PC-3 (cell line): ENCODE data around the gene SCIMP.

Experiments used
- EZH2phosphoT487 ChIP-seq: fragments of 300-600 bp; sonication (generic); IDR thresholded peaks from 2 replicates; pipeline ENCODE4 v1.6.1; 2018; ENCODE audit warnings: mild to moderate bottlenecking, antibody characterized with exemption, low read length, borderline replicate concordance
- TF ChIP-seq, protein P1 (sequence below): fragments of 300-600 bp; sonication (generic); conservative IDR thresholded peaks from 2 replicates; pipeline ENCODE4 v1.5.1; 2017; ENCODE audit warnings: antibody characterized with exemption, low read depth, mild to moderate bottlenecking, low read length

DNA sequence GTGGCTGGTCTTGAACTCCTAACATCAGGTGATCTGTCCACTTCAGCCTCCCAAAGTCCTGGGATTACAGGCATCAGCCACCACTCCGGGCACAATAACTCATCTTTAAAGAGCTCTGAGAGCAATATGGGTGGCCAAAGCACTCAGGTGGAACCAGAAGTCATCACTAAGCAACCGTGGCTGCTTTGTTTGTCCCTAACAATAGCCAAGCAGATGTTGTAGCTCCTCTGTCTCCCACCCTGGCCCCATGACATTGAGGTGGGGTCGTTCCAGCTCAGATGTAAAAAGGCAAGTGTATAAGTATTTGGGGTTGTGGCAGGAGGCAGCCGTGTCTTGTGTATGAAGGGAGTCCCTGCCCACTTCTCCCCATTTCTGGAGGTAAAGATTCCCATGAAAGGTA is 3.7 kb upstream of the SCIMP start:
- TF ChIP-seq, protein P1, sequence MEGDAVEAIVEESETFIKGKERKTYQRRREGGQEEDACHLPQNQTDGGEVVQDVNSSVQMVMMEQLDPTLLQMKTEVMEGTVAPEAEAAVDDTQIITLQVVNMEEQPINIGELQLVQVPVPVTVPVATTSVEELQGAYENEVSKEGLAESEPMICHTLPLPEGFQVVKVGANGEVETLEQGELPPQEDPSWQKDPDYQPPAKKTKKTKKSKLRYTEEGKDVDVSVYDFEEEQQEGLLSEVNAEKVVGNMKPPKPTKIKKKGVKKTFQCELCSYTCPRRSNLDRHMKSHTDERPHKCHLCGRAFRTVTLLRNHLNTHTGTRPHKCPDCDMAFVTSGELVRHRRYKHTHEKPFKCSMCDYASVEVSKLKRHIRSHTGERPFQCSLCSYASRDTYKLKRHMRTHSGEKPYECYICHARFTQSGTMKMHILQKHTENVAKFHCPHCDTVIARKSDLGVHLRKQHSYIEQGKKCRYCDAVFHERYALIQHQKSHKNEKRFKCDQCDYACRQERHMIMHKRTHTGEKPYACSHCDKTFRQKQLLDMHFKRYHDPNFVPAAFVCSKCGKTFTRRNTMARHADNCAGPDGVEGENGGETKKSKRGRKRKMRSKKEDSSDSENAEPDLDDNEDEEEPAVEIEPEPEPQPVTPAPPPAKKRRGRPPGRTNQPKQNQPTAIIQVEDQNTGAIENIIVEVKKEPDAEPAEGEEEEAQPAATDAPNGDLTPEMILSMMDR: no peak
- no peak for TF ChIP-seq EZH2phosphoT487
